ENCODE measurements around the gene MINDY2. TPM values are rescaled to one million over a fixed set of nuclear protein-coding genes. Genes with fewer than 3 reads are reported as not detected.
A peak's percentile ranks its signal among the peaks of the same experiment; 100 is the strongest.

The MINDY2 gene
- total RNA-seq, 1 experiment from 2014 or later: 18.4 TPM

DNA sequence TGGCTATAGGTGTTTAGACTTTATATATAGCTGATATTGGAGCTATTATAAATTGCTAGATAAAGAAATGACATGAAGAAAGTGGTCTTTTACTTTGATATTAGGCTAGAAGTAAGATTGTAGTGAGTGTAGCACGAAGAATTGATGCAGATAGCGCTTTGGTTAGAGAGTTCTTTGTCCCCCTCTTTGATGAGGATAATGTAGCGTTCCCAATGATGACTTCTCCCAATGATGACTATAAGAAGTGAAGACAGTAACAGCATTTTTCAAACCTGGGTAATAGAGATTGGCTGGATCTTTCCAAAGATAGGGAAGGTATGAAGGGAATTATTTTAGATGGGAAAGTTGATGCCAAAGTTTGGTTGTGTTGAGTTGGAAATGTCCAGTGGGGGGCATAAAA, 4.3 kb downstream of the MINDY2 start:
- DNase-seq: no peak
- Histone ChIP-seq H3K9me2 (ENCODE audit: insufficient read depth) (no peaks in the 10 kb centered on the region), H3K27me3 (ENCODE audit: insufficient read depth, low read depth) (no peaks in the 10 kb centered on the region), H3K4me1 (replicated peaks; ENCODE audit: insufficient read depth) (peaks cover 30% of the 10 kb centered on the region), H2AFZ (no peak overlapping the region), H3K4me3 (no peak overlapping the region), H3K79me2 (ENCODE audit: low read depth) (peaks cover 63% of the 10 kb centered on the region), H3K27ac (no peak overlapping the region), H3K36me3 (ENCODE audit: low read depth) (no peaks in the 10 kb centered on the region), H3K9me3 (ENCODE audit: insufficient read depth, low read depth) (no peaks in the 10 kb centered on the region), H4K20me1 (ENCODE audit: insufficient read depth) (no peaks in the 10 kb centered on the region), H3F3A (ENCODE audit: insufficient read depth, low read depth) (peaks cover 3% of the 10 kb centered on the region), H3K4me2 (peak overlapping the region; percentile 86; the same call in 1 of the 2 replicates)
- ChIA-PET CTCF (no interaction called here), POLR2A (ENCODE audit: unreplicated experiment) (interaction anchor here (0.5 to 0.7 kb wide), 2 partner anchors 24 to 159 kb away, joined by 4 read pairs; no protein-coding TSS in a partner anchor)
- no TSS peak for BruUV-seq (replicated peaks)
- TF ChIP-seq EZH2 (IDR thresholded peaks at IDR 0.05; ENCODE audit: low read depth): no peak
- TF ChIP-seq, protein P1, sequence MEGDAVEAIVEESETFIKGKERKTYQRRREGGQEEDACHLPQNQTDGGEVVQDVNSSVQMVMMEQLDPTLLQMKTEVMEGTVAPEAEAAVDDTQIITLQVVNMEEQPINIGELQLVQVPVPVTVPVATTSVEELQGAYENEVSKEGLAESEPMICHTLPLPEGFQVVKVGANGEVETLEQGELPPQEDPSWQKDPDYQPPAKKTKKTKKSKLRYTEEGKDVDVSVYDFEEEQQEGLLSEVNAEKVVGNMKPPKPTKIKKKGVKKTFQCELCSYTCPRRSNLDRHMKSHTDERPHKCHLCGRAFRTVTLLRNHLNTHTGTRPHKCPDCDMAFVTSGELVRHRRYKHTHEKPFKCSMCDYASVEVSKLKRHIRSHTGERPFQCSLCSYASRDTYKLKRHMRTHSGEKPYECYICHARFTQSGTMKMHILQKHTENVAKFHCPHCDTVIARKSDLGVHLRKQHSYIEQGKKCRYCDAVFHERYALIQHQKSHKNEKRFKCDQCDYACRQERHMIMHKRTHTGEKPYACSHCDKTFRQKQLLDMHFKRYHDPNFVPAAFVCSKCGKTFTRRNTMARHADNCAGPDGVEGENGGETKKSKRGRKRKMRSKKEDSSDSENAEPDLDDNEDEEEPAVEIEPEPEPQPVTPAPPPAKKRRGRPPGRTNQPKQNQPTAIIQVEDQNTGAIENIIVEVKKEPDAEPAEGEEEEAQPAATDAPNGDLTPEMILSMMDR (conservative IDR thresholded peaks at IDR 0.05): no peak
- intact Hi-C loops (cut with micrococcal nuclease; ENCODE audit: unreplicated experiment): loop anchor here (10.0 kb wide), 3 partner anchors 221 to 511 kb away; no protein-coding TSS in a partner anchor

DNA sequence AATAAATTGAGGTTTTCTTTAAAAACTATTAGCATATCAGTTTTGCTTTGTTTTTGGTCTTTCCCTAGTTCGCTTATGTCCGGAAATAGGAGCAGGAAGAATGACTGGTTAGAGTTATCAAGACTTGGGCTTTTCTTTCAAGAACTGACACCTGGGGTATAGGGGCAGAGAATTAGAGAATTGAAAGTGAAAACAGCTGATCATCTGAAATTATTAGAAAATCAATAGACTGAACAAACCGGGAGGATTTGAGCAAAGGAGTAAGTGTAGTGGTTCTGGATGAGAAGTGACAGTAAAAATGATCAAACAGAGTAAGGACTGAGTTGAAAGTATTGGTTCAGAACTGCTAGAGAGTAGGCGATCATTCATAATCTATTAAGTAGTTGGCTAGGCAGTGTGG, 6.0 kb downstream of the MINDY2 start:
- no peak for DNase-seq
- Histone ChIP-seq H3K4me1 (replicated peaks; ENCODE audit: insufficient read depth) (peaks cover 29% of the 10 kb centered on the region), H3K9me2 (ENCODE audit: insufficient read depth) (no peaks in the 10 kb centered on the region), H2AFZ (no peak overlapping the region), H3K27ac (no peak overlapping the region), H3K4me2 (no peak overlapping the region), H3K27me3 (ENCODE audit: insufficient read depth, low read depth) (no peaks in the 10 kb centered on the region), H3K36me3 (ENCODE audit: low read depth) (no peaks in the 10 kb centered on the region), H3K4me3 (no peak overlapping the region), H3K9me3 (ENCODE audit: insufficient read depth, low read depth) (no peaks in the 10 kb centered on the region), H3F3A (ENCODE audit: insufficient read depth, low read depth) (no peaks in the 10 kb centered on the region), H3K79me2 (ENCODE audit: low read depth) (peaks cover 55% of the 10 kb centered on the region), H4K20me1 (ENCODE audit: insufficient read depth) (no peaks in the 10 kb centered on the region)
- TF ChIP-seq EZH2 (IDR thresholded peaks at IDR 0.05; ENCODE audit: low read depth): no peak
- TF ChIP-seq, protein P1 (conservative IDR thresholded peaks at IDR 0.05): no peak
- BruUV-seq (replicated peaks): no TSS peak
- ChIA-PET POLR2A (ENCODE audit: unreplicated experiment) (interaction anchor here (0.6 kb wide), 1 partner anchor 27 kb away, joined by 4 read pairs; no protein-coding TSS in a partner anchor), CTCF (no interaction called here)
- intact Hi-C loops (cut with micrococcal nuclease; ENCODE audit: unreplicated experiment): loop anchor here (10.0 kb wide), 3 partner anchors 222 to 512 kb away; no protein-coding TSS in a partner anchor

DNA sequence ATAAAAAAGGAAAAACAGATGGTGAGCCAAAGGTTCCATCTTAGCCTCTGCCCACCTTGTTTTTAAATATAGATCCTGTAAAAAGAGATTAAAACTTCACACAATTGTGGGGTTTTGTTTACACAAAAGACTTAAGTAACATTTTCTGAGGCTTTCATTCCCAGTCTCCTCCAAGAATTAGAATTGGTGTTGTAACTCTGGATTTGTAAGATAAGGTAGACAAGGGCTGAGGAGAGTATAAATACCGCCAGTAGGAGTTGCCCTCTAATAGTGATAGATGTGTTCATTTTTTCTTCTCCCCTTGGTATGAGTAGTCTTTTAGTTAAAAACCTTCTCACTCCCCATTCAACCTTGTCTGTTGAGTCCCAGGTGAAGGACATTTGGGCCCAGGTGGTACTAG, 8.5 kb downstream of the MINDY2 start:
- H3K27me3 ChIP-seq (ENCODE audit: insufficient read depth, low read depth): no peaks in the 10 kb centered on the region
- no peaks in the 10 kb centered on the region for H3K9me2 ChIP-seq (ENCODE audit: insufficient read depth)
- H3K4me3 ChIP-seq: no peak overlapping the region
- no peak for TF ChIP-seq EZH2 (IDR thresholded peaks at IDR 0.05; ENCODE audit: low read depth)
- TF ChIP-seq, protein P1 (conservative IDR thresholded peaks at IDR 0.05): no peak
- H3K27ac ChIP-seq: no peak overlapping the region
- CTCF ChIA-PET: no interaction called here
- peaks cover 10% of the 10 kb centered on the region for H3K4me1 ChIP-seq (replicated peaks; ENCODE audit: insufficient read depth)
- POLR2A ChIA-PET (ENCODE audit: unreplicated experiment): no interaction called here
- H3K36me3 ChIP-seq (ENCODE audit: low read depth): no peaks in the 10 kb centered on the region
- no peak for DNase-seq
- intact Hi-C loops (cut with micrococcal nuclease; ENCODE audit: unreplicated experiment): loop anchor here (10.0 kb wide), 3 partner anchors 225 to 515 kb away; no protein-coding TSS in a partner anchor
- no peak overlapping the region for H2AFZ ChIP-seq
- no TSS peak for BruUV-seq (replicated peaks)
- no peaks in the 10 kb centered on the region for H4K20me1 ChIP-seq (ENCODE audit: insufficient read depth)
- H3K9me3 ChIP-seq (ENCODE audit: insufficient read depth, low read depth): no peaks in the 10 kb centered on the region
- no peak overlapping the region for H3K4me2 ChIP-seq
- H3K79me2 ChIP-seq (ENCODE audit: low read depth): peaks cover 41% of the 10 kb centered on the region
- H3F3A ChIP-seq (ENCODE audit: insufficient read depth, low read depth): no peaks in the 10 kb centered on the region
